HG02610 (cell line): ENCODE data around the gene TARP.
"Not testable (repeated sequence)": the region's sequence is repeated elsewhere in the genome, so short reads cannot be mapped to it uniquely, and the experiment has no call there.

Experiments used
- ATAC-seq: cut with Tn5 transposase; IDR thresholded peaks from one replicate; pipeline ENCODE4 v1.9.1; 2021; ENCODE audit warnings: mild to moderate bottlenecking, moderate library complexity; ENCODE audit not compliant: unreplicated experiment

Gene TARP

GRCh38 chr7:38299275-38299931 lies 26.0 kb upstream of the TARP start:
- no peak for ATAC-seq

GRCh38 chr7:38296059-38296857 lies 22.8 kb upstream of the TARP start:
- peak; percentile 65 for ATAC-seq

DNA sequence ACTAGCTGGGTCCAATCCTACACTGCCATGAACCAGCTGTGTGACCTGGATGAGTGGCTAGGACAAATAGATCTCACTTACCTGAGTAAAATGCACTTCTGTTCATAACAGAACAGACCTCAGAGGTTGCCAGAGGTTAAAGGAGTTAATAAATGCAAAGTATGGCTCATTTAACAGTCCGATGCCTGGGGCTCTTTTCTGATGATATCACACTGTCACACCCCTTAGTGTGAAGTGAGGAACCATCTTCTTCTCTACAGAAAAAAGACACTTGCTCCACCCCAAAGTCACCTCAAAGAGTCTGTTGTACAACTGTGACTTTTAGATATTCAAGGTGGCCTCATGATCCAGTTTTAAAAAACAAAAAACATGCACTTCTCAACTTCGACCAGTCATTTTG lies 21.5 kb upstream of the TARP start:
- no peak for ATAC-seq

GRCh38 chr7:38292442-38292841 lies 19.0 kb upstream of the TARP start:
- ATAC-seq: no peak

DNA sequence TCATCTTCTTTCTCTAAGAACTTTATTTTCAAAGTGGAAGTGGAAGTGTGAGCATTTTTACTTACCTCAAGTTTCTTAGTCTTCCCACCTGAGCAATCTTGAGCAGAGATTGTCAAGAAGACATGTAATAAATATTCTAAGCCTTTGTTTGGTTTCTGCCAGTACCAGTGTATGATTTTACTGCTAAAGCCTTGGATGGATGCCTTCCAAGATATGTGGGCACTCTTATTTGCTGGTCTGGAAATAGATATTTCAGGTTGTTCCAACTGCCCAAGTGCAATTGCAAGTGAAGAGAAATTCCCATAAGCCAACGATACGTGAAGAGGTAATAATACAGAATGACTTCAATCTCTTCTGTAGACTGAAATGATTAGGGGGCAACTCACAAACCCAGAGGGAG lies 18.2 kb upstream of the TARP start:
- no peak for ATAC-seq

- ATAC-seq: no peak
Observed at GRCh38 chr7:38291117-38291647, 17.7 kb upstream of the TARP start.

GRCh38 chr7:38284553-38284952 lies 11.1 kb upstream of the TARP start:
- ATAC-seq: no peak

DNA sequence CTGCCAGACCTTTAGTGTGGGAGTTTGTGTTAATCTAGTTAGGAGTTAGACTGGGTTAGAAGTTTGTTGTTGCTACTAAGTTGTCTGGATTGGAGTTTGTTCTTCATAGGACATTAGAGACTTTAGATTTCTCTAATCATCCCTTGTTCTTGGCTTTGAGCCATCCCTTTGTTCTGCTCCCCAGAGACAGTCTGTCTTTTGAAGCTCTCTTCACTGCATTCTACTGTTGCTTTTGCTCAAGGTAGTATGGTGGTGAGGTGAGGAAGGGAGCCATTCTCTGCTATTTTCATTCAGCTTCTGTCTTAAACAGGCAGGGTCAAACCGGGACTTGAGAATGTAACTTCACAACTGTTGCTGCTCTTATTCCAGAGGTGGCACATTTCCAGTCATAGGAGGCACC lies 10.4 kb upstream of the TARP start:
- no peak for ATAC-seq

DNA sequence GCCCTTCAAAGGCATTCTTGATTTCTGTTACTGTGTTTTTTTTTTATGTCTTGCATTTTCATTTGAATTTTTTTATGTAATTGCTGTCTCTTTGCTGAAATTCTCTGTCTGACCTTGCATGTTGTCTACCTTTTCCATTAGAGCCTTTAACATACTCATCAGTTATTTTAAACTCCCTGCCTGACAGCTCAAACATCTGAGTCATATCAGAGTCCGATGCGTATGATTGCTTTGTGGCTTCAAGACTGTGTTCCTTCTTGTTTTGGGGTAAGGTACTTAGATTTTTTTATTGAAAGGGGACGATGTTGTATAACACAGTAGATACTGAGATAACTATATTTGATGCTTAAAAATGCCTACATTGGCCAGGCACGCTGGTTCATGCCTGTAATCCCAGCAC lies 9.7 kb upstream of the TARP start:
- ATAC-seq: no peak

GRCh38 chr7:38282081-38282480 lies 8.6 kb upstream of the TARP start:
- no peak for ATAC-seq

GRCh38 chr7:38281266-38281665 lies 7.8 kb upstream of the TARP start:
- ATAC-seq: no peak

- no peak for ATAC-seq
Observed at GRCh38 chr7:38280707-38281106, 7.3 kb upstream of the TARP start.

DNA sequence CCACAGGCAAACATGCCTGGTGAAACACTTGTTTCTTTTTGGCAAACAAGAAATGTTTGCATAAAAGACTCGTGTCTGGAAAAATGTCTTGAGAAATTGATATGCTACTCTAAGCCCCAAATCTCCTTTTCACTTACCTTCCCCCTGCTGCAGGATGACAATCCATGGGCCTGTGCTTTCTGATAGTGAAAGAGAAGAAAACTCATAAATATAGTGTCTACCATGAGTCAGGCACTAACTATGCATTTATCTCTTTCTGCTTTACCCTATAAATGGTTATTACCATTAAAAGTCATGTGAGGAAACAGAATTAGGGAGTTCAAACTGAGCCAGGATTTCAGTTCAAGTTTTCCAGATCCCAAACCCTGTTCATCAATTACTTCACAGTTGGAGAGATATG lies 6.6 kb upstream of the TARP start:
- no peak for ATAC-seq

DNA sequence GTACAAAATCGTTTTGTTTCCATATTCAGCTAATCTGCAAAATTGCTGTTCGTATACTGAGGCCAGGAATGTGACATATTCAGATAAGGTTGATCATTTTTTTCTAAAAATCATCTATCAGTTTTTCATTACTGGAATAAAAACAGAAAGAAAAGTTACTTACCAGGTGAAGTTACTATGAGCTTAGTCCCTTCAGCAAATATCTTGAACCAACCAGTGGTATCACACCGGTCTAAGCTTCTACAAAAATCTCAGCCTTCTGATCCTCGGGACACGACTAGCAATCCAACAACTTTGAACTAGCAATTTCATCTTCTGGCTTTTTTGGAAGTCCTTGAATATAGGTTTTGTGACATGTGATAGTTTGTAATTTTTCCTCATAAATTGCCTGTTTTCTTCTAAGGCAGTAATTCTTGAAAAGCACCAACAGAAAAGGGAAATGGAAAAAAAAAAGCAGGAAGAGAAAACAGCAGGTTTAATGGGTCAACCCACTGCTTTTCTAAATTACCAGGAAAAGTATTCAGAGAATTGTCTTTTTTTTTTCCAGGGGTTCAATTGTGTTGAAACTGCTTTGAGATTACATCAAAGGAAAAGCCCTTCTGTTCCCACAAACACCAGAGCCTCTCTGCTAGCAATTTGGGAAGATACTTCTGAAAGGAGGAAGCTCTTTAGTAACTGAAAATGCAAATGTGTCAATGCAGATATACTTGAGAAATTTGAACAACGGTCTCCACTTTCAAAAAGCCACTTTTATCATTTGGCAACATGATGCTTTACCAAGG lies 2.9 kb upstream of the TARP start:
- ATAC-seq: no peak

GRCh38 chr7:38274927-38275620 lies 1.6 kb upstream of the TARP start:
- ATAC-seq: no peak

DNA sequence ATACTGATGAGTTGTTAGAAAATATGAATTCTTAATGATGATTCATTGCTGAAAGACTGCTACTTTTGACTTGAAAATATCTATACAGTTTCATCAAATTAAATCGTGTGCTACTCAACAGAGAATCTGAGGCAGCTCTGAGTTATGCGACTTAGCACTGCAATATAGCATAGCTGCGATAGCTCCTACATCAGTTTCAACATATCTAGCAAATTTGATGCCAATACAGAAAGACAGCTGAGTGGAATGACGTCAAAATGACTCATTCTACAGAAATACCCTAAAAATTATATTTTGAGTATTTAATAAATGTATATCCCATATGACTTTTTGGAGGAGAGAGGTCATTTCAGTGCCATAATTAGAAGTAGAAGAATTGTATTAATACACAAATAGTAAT lies 1.1 kb upstream of the TARP start:
- ATAC-seq: no peak

DNA sequence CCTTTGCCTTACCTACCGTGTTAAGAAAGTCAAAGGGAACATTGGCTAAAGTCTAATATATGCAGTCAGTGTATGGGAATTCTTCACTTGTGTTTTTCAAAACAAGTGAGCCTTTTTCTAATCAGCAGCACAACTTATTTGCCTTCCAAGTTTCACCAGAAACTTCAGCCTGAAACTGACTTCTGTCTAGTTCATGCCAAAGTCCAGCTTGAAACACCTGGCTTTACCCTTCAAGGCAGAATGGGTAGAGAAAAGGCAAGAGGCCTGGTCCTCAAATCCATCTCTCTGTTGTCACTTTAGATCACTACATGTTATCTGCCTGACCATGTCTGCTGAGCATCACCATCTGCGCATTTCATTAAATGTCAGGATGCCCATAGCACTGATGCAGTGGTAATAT lies 3.0 kb downstream of the TARP start:
- ATAC-seq: not testable (repeated sequence)

DNA sequence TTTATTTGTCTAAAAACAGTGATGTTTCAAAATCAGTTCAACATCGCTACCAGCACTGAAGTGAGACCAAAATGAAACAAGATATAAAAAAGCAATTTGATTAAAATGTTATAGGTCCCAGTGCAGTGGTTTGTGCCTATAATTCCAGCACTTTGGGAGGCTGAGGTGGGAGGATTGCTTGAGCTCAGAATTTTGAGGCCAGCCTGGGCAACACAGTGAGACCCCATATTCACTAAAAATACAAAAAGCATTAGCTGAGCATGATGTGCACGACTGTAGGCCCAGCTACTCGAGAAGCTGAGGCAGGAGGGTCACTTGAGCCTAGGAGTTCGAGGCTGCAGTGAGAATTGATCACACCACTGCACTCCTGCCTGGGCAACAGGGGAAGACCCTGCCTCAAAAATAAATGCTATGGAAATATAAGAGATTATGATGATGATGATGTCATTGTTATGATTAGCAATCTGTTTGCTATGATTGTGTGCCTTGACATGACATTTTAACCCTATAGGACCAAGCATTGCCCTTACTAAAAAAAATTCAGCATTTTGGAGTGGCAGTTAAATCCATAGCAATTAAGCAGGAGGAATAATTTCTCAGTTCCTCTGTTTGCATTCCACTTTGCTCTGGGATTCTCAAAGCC lies 3.6 kb downstream of the TARP start:
- not testable (repeated sequence) for ATAC-seq

GRCh38 chr7:38265958-38266357 lies 7.5 kb downstream of the TARP start:
- not testable (repeated sequence) for ATAC-seq

GRCh38 chr7:38264602-38265001 lies 8.8 kb downstream of the TARP start:
- not testable (repeated sequence) for ATAC-seq
